ENCODE measurements around the gene IRF2.
"Not testable (repeated sequence)": the region's sequence is repeated elsewhere in the genome, so short reads cannot be mapped to it uniquely, and the experiment has no call there.

The IRF2 gene

DNA sequence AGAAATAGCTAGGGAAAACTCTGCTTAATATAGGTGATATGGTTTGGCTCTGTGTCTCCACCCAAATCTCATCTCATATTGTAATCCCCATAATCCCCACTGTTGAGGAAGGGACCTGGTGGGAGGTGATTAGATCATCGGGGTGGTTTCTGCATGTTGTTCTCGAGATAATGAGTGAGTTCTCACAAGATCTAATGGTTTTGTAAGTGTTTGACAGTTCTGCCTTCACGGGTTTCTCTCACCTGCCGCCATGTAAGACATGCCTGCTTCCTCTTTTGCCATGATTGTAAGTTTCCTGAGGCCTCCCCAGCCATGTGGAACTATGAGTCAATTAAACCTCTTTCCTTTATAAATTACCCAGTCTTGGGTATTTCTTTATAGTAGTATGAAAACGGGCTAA lies 94.1 kb downstream of the IRF2 start:
- peaks cover 47% of the 10 kb centered on the region for H3K36me3 Mint-ChIP-seq (ENCODE audit: low read depth)
- H3K27me3 Mint-ChIP-seq (ENCODE audit: low read depth); H3K4me3 Mint-ChIP-seq; H3K27ac Mint-ChIP-seq: not testable (repeated sequence)
- H3K4me1 Mint-ChIP-seq (ENCODE audit: low read depth), result peaks cover 43% of the 10 kb centered on the region
- peaks cover 21% of the 10 kb centered on the region for H3K9me3 Mint-ChIP-seq

DNA sequence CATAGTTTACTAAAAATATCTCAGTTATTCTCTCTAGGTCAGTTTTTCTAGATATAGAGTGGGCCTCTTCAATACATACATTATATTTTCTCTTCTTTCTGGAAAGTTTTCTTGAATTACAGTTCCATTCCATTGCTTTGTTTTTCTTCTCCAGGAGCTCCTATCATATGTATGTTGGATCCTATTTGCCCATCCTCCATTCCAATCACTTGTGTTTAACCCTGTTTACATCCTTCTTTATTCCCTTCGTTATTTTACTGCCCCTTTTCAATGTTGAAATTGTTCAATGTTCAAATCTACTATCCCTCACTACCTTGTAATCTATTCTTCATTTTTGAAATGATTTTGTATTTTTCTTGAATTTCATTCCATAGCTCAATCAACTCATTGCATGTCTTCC lies 97.4 kb downstream of the IRF2 start:
- H3K9me3 Mint-ChIP-seq, result peaks cover 21% of the 10 kb centered on the region
- H3K4me1 Mint-ChIP-seq (ENCODE audit: low read depth), result peaks cover 23% of the 10 kb centered on the region
- H3K27me3 Mint-ChIP-seq (ENCODE audit: low read depth), result no peaks in the 10 kb centered on the region
- H3K36me3 Mint-ChIP-seq (ENCODE audit: low read depth), result peaks cover 38% of the 10 kb centered on the region
- H3K27ac Mint-ChIP-seq, result no peak overlapping the region
- H3K4me3 Mint-ChIP-seq, result no peak overlapping the region

DNA sequence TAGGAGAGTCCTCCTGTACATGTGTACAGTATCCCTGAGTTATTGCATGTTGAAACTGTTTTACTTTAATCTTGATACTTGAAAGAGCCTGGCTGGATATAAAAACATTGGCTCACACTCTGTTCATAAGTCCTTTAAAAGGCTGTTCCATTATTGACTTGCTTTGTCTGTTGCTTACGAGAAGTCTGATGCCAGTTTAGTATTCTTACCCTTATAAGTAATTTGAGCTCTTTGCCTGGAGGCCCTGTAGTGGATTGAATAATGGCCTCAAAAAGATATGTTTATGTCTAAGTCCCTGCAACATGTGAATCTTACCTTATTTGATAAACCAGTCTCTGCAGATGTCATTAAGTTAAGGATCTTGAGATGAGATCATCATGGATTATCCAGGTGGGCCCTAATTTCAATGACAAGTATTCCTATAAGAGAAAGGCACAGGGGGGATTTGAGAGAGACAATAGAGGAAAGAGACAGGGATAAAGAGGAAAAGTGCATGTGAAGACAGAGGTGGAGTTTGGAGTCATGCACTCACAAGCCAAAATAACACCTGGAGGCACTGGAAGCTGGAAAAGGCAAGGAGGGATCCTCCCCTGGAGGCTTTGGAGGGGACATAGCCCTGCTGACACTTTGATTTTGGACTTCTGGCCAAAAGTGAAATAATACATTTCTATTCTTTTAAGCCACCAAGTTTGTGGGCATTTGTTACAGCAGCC lies 98.1 kb downstream of the IRF2 start:
- no peak overlapping the region for H3K27ac Mint-ChIP-seq
- no peak overlapping the region for H3K4me3 Mint-ChIP-seq
- peaks cover 33% of the 10 kb centered on the region for H3K36me3 Mint-ChIP-seq (ENCODE audit: low read depth)

DNA sequence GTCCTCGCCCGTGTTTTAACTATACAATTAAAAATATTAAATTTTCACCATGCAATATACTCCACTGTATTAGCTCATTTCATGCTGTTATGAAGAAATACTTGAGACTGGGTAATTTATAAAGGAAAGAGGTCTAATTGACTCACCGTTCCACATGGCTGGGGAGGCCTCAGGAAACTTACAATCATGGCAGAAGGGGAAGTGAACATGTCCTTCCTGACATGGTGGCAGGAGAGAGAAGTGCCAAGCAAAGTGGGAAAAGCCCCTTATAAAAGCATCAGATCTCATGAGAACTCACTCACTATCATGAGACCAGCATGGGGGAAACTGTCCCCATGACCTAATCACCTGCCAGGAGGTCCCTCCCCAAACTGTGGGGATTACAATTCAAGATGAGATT lies 98.7 kb downstream of the IRF2 start:
- not testable (repeated sequence) for H3K4me3 Mint-ChIP-seq; H3K27me3 Mint-ChIP-seq (ENCODE audit: low read depth); H3K27ac Mint-ChIP-seq
- peaks cover 19% of the 10 kb centered on the region for H3K4me1 Mint-ChIP-seq (ENCODE audit: low read depth)
- peaks cover 29% of the 10 kb centered on the region for H3K36me3 Mint-ChIP-seq (ENCODE audit: low read depth)
- H3K9me3 Mint-ChIP-seq, result peaks cover 19% of the 10 kb centered on the region

More for the DNA sequence above, 98.1 kb downstream of the IRF2 start:
- Mint-ChIP-seq H3K4me1 (ENCODE audit: low read depth) (peaks cover 18% of the 10 kb centered on the region), H3K9me3 (peaks cover 21% of the 10 kb centered on the region), H3K27me3 (ENCODE audit: low read depth) (no peaks in the 10 kb centered on the region)

DNA sequence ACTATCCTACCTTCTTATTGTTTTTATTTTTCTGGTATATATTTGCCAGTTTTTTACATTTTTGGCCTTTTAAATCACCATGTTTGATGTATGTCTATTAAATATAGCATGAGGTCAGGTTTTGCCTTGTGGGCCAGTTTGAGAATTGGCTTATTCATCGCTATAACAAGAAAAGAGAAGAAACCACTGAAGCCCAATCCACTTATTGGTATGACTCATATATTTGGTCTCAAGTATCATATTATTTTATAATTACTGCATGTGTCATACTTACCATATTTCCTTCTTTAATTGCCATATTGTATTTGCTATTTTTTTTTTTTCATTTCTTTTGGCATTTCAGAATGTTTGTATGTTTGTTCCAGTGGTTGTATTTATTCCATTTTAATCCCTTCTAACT lies 99.3 kb downstream of the IRF2 start:
- Mint-ChIP-seq H3K4me3 (no peak overlapping the region), H3K4me1 (ENCODE audit: low read depth) (peaks cover 19% of the 10 kb centered on the region), H3K36me3 (ENCODE audit: low read depth) (peaks cover 24% of the 10 kb centered on the region), H3K9me3 (peaks cover 13% of the 10 kb centered on the region), H3K27ac (no peak overlapping the region), H3K27me3 (ENCODE audit: low read depth) (no peaks in the 10 kb centered on the region)

DNA sequence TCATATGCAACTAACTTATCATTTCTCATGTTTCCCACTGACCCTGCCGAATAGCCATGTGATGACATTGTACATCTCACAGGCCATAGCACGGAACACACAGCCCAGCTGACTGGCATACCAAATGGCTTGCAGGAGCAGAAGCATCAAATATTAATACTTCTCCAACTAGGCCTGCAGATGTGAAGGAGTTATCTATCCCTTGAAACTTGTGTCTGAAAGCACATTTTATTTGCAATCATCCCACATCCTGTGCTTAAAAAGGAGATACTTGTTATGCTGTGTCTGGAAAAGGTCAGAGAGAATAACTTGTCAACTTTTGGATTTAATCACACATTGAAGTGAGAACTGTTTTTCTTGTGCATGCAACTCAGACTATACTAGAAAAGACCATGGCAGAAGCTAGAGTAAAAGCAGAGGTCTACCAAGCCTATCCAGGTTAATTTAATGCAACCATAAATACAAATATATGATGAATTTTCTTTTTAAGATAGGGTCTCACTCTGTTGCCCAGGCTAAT lies 100.4 kb downstream of the IRF2 start:
- no peaks in the 10 kb centered on the region for H3K27me3 Mint-ChIP-seq (ENCODE audit: low read depth)
- H3K4me1 Mint-ChIP-seq (ENCODE audit: low read depth), result peaks cover 19% of the 10 kb centered on the region
- no peak overlapping the region for H3K4me3 Mint-ChIP-seq
- no peak overlapping the region for H3K27ac Mint-ChIP-seq
- H3K9me3 Mint-ChIP-seq, result peaks cover 8% of the 10 kb centered on the region
- peaks cover 20% of the 10 kb centered on the region for H3K36me3 Mint-ChIP-seq (ENCODE audit: low read depth)

DNA sequence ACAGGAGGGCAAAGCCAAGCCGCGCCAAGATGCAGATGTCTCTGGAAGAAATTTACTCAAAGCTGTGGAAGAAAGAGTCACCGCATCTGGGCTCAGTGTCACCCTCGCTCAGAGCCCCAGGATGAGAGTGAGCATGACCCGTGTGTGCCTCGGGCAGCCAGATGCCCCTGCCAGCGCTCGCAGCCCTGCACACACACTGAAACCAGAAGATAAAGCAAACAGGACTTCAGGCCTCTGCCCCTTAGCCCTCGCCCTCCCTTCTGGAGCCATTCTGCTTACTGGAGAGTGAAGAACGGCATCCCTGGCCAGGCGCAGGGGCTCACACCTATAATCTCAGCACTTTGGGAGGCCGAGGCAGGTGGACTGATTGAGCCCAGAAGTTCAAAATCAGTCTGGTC lies 103.0 kb downstream of the IRF2 start:
- Mint-ChIP-seq H3K27me3 (ENCODE audit: low read depth) (no peaks in the 10 kb centered on the region), H3K4me3 (no peak overlapping the region), H3K9me3 (no peaks in the 10 kb centered on the region), H3K4me1 (ENCODE audit: low read depth) (peaks cover 23% of the 10 kb centered on the region), H3K27ac (no peak overlapping the region), H3K36me3 (ENCODE audit: low read depth) (peaks cover 20% of the 10 kb centered on the region)

DNA sequence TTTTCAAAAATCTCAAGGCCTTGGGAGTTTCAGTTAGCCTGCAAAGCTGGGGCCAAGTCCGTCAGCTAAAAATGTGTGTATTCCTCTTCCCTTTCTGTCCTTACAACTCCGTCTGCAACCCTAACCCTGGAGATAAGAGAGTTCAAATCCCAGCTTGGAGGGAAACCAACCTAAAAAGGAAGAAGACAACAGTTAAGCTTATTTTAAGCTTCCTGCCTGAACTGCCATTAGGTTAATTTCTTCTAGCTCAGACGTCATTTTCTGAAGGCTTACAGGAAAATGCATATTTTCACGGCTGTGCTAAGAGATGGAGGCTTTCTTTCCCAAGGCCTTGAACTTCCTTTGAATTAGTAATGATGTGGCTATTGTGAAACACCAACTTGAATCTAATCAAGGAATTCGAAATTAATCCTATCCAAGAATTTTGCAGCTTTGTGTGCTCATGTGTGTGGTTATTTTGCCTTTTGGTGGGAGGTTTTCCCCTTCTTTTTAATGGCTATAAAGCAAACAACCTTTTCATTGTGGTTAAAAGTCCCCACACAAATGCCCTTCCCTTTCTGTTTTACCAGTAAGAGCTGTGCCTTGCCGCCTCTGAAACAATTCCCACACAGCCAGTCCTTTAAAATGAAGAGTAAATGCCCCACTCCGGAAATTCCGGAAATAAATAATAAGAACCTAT lies 103.5 kb downstream of the IRF2 start:
- H3K4me3 Mint-ChIP-seq, result no peak overlapping the region
- no peak overlapping the region for H3K27ac Mint-ChIP-seq
- peaks cover 23% of the 10 kb centered on the region for H3K4me1 Mint-ChIP-seq (ENCODE audit: low read depth)
- H3K36me3 Mint-ChIP-seq (ENCODE audit: low read depth), result peaks cover 20% of the 10 kb centered on the region
- H3K27me3 Mint-ChIP-seq (ENCODE audit: low read depth), result no peaks in the 10 kb centered on the region
- H3K9me3 Mint-ChIP-seq, result no peaks in the 10 kb centered on the region

DNA sequence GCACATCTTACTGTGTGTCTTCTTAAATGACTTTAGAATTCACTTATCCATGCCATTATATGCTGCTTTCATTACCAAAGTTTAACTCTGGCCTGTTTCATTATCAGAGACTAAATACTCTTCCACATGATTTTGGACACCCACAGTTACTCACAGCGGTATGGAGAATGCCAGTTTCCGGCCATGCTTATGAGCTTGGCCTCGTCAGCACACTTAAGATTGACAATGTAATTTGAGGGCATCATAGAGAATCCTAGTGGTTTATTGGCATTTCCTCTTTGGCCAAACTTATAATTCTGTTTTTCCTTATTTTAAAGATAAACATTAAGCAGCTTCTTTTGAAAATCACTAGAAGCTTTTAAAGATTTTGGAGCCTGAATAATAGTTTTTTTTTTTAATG lies 104.5 kb downstream of the IRF2 start:
- no peaks in the 10 kb centered on the region for H3K27me3 Mint-ChIP-seq (ENCODE audit: low read depth)
- H3K27ac Mint-ChIP-seq, result no peak overlapping the region
- H3K4me1 Mint-ChIP-seq (ENCODE audit: low read depth), result peaks cover 22% of the 10 kb centered on the region
- peaks cover 22% of the 10 kb centered on the region for H3K36me3 Mint-ChIP-seq (ENCODE audit: low read depth)
- H3K9me3 Mint-ChIP-seq, result no peaks in the 10 kb centered on the region
- no peak overlapping the region for H3K4me3 Mint-ChIP-seq

DNA sequence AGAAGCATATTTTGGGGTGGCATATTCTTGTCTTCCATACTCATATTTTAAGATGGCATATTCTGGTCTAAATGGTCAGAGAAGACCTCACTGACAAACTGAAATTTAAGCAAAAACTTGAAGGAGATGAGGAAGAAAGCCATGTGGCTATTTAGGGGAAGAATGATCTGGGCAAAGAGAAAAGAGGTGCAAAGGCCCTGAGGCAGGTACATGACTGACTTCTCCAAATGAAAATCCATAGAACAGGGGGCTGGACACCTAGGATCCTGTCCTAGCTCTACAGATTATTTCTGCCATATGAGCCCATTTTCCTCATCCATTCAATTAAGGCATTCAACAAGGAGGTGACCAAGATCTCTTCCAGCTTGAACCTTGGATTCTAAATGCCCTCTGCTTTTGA lies 105.6 kb downstream of the IRF2 start:
- peaks cover 19% of the 10 kb centered on the region for H3K4me1 Mint-ChIP-seq (ENCODE audit: low read depth)
- H3K4me3 Mint-ChIP-seq, result no peak overlapping the region
- H3K27me3 Mint-ChIP-seq (ENCODE audit: low read depth), result no peaks in the 10 kb centered on the region
- H3K27ac Mint-ChIP-seq, result no peak overlapping the region
- H3K36me3 Mint-ChIP-seq (ENCODE audit: low read depth), result peaks cover 29% of the 10 kb centered on the region
- H3K9me3 Mint-ChIP-seq, result no peaks in the 10 kb centered on the region

DNA sequence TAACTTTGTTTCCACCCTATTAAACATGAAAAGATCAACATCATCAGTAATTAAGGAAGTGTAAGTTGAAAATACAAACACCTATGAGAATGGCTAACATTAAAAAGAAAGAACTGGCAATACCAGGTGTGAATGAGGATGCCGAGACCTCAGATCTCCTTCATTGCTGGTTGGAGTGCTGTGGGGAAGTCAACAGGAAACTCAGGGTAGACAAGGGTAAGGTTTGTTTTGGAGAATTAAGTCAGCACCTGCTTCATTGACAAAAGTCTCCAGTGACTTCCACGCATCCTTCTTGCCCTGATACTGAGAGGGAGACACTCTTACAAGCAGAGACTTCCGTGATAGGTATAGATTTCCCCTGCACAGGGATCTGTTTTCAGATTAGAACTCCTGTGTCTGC lies 106.1 kb downstream of the IRF2 start:
- no peak overlapping the region for H3K4me3 Mint-ChIP-seq
- no peaks in the 10 kb centered on the region for H3K9me3 Mint-ChIP-seq
- no peak overlapping the region for H3K27ac Mint-ChIP-seq
- no peaks in the 10 kb centered on the region for H3K27me3 Mint-ChIP-seq (ENCODE audit: low read depth)
- H3K36me3 Mint-ChIP-seq (ENCODE audit: low read depth), result peaks cover 31% of the 10 kb centered on the region
- H3K4me1 Mint-ChIP-seq (ENCODE audit: low read depth), result peaks cover 18% of the 10 kb centered on the region

DNA sequence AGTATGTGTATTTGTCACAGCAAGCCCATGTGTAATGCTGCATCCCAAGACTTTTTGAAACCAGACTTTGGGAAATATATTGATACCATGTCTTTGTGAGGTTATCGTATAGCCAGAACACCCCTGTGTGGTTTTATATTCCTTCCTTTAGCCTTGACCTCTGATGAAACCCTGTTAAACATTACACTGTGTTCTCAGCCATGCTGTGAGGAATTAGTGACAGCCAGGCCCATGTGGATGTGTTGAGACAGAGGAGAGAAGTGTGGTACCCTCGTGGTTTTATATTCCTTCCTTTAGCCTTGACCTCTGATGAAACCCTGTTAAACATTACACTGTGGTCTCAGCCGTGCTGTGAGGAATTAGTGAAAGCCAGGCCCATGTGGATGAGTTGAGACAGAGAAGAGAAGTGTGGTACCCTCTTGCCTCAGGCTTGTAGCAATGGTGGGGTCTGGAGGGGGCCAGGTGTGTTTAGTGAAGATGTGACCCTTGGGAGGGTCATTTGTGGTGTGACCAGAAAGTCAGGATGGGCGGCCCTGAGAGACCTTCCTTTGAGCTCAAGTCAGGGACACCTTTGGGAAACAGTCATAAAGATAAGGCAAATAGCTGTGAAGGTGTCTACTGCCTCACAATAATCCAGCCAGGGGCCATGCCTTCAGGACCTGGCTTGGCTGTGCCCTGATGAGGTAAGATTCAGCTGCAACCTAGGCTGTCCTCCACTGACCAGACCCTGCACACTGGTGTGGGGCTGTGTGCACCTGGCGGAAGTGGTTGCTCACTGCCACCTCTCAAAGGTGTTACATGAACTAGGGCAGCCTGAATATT lies 110.0 kb downstream of the IRF2 start:
- Mint-ChIP-seq H3K4me1 (ENCODE audit: low read depth) (peaks cover 14% of the 10 kb centered on the region), H3K36me3 (ENCODE audit: low read depth) (peaks cover 38% of the 10 kb centered on the region), H3K4me3 (no peak overlapping the region), H3K27ac (no peak overlapping the region), H3K27me3 (ENCODE audit: low read depth) (no peaks in the 10 kb centered on the region), H3K9me3 (no peaks in the 10 kb centered on the region)

DNA sequence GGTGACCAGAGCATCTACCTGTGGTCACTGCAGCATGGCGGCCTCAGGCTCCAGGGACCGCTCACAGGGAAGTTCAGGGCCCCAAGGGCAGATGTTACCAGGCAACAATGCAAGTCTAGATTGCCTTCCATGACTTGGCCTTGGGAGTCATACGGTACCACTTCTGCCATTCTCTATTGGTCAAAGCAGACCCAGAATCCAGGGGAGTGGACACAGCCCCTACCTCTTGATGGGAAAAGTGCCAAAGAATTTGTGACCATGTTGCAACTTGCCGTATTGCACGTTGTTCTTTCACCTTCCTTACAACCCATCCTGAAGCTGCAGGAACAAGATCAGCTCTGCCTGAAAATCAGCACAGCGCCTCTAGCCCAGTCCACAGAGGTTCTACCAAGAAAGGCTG lies 111.1 kb downstream of the IRF2 start:
- Mint-ChIP-seq H3K4me1 (ENCODE audit: low read depth) (peaks cover 10% of the 10 kb centered on the region), H3K36me3 (ENCODE audit: low read depth) (peaks cover 31% of the 10 kb centered on the region), H3K27ac (no peak overlapping the region), H3K9me3 (no peaks in the 10 kb centered on the region), H3K27me3 (ENCODE audit: low read depth) (no peaks in the 10 kb centered on the region), H3K4me3 (no peak overlapping the region)

DNA sequence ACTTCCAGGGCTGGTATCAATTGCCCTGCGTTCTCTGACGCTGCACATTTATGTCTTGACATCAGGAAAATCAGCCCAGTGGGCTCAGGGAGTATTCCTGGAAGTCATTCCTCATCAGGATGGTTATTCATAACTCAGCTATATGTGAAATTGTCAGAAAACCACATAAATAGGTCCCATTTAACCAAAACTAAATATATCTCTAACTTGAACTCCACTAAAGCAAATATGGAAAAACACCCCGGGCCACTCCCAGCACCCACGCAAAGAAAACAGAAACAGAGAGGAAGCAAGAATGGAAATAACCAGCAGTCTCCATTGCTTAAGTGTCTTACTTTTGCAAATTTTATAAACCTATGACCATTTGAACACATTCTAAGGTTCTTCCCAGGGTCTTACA lies 112.0 kb downstream of the IRF2 start:
- no peak overlapping the region for H3K4me3 Mint-ChIP-seq
- H3K9me3 Mint-ChIP-seq, result peaks cover 6% of the 10 kb centered on the region

More for the DNA sequence above, 112.0 kb downstream of the IRF2 start:
- H3K27ac Mint-ChIP-seq, result no peak overlapping the region
- H3K36me3 Mint-ChIP-seq (ENCODE audit: low read depth), result peaks cover 29% of the 10 kb centered on the region
- H3K27me3 Mint-ChIP-seq (ENCODE audit: low read depth), result no peaks in the 10 kb centered on the region
- H3K4me1 Mint-ChIP-seq (ENCODE audit: low read depth), result peaks cover 8% of the 10 kb centered on the region
